Stomach (tissue), 9 donors: Measurements from ENCODE around the gene TET2. TPM values are rescaled to one million over a fixed set of nuclear protein-coding genes. Genes with fewer than 3 reads are reported as not detected.

Experiments used
- DNase-seq, 2 donors: peaks; one replicate each; pipeline versions ENCODE4 v3.0.0 to v3.0.0-alpha.2; 2013 to 2019
- H3K27ac ChIP-seq, 5 donors: fragments of 200-600 bp in 4 of 5; sonication (generic) in 4 of 5; one replicate each; pipeline ENCODE4 v1.5.1; 2013 to 2019; ENCODE audit warnings: mild to moderate bottlenecking in 1 of 5, moderate library complexity in 1 of 5
- H3K27me3 ChIP-seq, 3 donors: fragments of 200-600 bp; sonication (generic); one replicate each; pipeline ENCODE4 v1.5.1; 2017 to 2019; ENCODE audit warnings: mixed run types in 1 of 3
- H3K36me3 ChIP-seq, 4 donors: fragments of 200-600 bp; sonication (generic); 1 replicate in 3 of 4; 2 replicates in 1 of 4; pipeline ENCODE4 v1.5.1; 2016 to 2019
- H3K4me1 ChIP-seq, 4 donors: fragments of 200-600 bp; sonication (generic); one replicate each; pipeline ENCODE4 v1.5.1; 2016 to 2019
- H3K4me3 ChIP-seq, 4 donors: fragments of 200-600 bp; sonication (generic) in 3 of 4; one replicate each; pipeline ENCODE4 v1.5.1; 2016 to 2019; ENCODE audit warnings: mild to moderate bottlenecking in 1 of 4
- H3K9me3 ChIP-seq, 4 donors: fragments of 200-600 bp; sonication (generic); one replicate each; pipeline ENCODE4 v1.5.1; 2016 to 2019
- EP300 ChIP-seq: sonication (generic); formaldehyde crosslinking; IDR thresholded peaks from one replicate; pipeline ENCODE4 v1.6.1; 2017; ENCODE audit warnings: antibody characterized with exemption
- POLR2A ChIP-seq, 4 donors: fragments of 450-650 bp; IDR thresholded peaks; one replicate each; pipeline ENCODE4 v1.6.1; 2016; ENCODE audit warnings: antibody characterized with exemption in 4 of 4, control low read depth in 2 of 4, mild to moderate bottlenecking in 1 of 4, moderate library complexity in 1 of 4
- POLR2AphosphoS5 ChIP-seq, 3 donors: sonication (generic); formaldehyde crosslinking; IDR thresholded peaks; one replicate each; pipeline ENCODE4 v1.6.1; 2016; ENCODE audit warnings: antibody characterized with exemption in 3 of 3
- WGBS, 5 donors: extraction: QIAGEN DNeasy Blood & Tissue Kit in 3 of 5; methylation state at CpG; one replicate each; pipeline versions ENCODE4 v1.1.5 to v1.1.7; 2013 to 2018; 5-methylcytosine and 5-hydroxymethylcytosine counted together
- intact Hi-C: fragments of 100-400 bp; cut with DNase I; formaldehyde crosslinking; loops from one replicate; pipeline ENCODE4 v1.15.1; 2023; ENCODE audit warnings: low total_unique reads
- polyA plus RNA-seq, 3 donors: library from polyadenylated mRNA; stranded (reverse); fragments of 200-250 nt; gene quantifications; one replicate each; pipeline ENCODE4 v1.2.3, GENCODE V29; 2013
- total RNA-seq, 5 donors: library from RNA; depleted of rRNA; stranded (reverse); fragments of >200 nt; gene quantifications; one replicate each; pipeline versions ENCODE4 v1.1.0 to v1.2.3, GENCODE V29; 2014 to 2016
- TF ChIP-seq, protein P1 (sequence below), 7 experiments: fragments of 450-650 bp in 4 of 7; fragments of 200-600 bp in 3 of 7; sonication (generic) in 3 of 7; IDR thresholded peaks; one replicate each; pipeline ENCODE4 v1.5.1; 2016 to 2019; ENCODE audit warnings: antibody characterized with exemption in 7 of 7, control low read depth in 2 of 7, mild to moderate bottlenecking in 1 of 7
- donor health status: healthy with polysubstance abuse.
- donor health status: Bipolar disorder and iron deficiency.
- donor health status: healthy.

The TET2 gene
- total and polyA plus RNA-seq, 8 donors: 1.7 to 30.3 (median 21.7) TPM

DNA sequence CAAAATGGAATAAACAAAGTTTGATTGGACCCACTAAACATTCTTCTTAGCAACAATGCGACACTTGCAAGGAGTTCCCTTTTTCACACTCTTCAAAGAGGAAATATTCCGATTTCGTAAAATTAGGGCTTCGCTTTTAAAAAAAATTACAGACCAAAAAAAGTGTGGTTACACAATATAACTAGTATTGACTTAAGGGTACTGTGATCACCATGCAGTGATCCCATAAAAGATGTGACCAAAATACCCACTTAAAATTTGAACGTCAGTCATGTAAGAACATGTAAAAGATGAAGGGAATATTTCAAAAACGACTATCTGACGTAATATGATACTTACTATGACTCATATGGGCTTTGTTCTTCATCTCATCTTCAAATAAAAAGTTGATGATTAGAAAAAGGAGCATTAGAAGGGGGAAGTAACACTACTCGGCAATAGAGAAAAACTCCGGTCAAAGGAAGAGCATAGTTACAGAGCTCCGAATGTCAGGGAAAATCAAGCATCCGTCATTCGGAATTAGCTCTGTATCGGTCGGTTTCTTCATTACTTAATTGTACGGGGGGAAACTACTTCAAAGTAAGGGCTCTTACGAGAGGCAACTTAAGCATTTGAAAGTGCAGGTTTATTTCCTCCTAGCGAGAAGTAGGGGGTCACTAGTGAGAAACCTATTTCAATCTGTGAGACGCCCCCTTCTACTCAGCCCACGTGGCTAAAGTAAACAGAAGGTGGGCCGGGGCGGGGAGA lies 1.3 kb upstream of the TET2 start:
- H3K36me3 ChIP-seq: no peaks in the 10 kb centered on the region
- peak overlapping the region; percentile 75 to 93 (median 90) for H3K27ac ChIP-seq
- 43 to 56% (median 44%) methylated on average over 21 of the region's 21 CpGs for WGBS, 5 donors
- TF ChIP-seq POLR2AphosphoS5 (IDR thresholded peaks at IDR 0.05) (no peak), EP300 (no peak), POLR2A (IDR thresholded peaks at IDR 0.05) (no peak)
- TF ChIP-seq, protein P1, sequence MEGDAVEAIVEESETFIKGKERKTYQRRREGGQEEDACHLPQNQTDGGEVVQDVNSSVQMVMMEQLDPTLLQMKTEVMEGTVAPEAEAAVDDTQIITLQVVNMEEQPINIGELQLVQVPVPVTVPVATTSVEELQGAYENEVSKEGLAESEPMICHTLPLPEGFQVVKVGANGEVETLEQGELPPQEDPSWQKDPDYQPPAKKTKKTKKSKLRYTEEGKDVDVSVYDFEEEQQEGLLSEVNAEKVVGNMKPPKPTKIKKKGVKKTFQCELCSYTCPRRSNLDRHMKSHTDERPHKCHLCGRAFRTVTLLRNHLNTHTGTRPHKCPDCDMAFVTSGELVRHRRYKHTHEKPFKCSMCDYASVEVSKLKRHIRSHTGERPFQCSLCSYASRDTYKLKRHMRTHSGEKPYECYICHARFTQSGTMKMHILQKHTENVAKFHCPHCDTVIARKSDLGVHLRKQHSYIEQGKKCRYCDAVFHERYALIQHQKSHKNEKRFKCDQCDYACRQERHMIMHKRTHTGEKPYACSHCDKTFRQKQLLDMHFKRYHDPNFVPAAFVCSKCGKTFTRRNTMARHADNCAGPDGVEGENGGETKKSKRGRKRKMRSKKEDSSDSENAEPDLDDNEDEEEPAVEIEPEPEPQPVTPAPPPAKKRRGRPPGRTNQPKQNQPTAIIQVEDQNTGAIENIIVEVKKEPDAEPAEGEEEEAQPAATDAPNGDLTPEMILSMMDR (IDR thresholded peaks at IDR 0.05): no peak
- no peak for DNase-seq
- no peaks in the 10 kb centered on the region for H3K27me3 ChIP-seq
- H3K4me1 ChIP-seq: peaks cover 6 to 40% (median 29%) of the 10 kb centered on the region in 4 donors
- intact Hi-C loops: no loop called here
- H3K9me3 ChIP-seq: no peaks in the 10 kb centered on the region
- peak overlapping the region; percentile 77 to 88 (median 80) for H3K4me3 ChIP-seq

DNA sequence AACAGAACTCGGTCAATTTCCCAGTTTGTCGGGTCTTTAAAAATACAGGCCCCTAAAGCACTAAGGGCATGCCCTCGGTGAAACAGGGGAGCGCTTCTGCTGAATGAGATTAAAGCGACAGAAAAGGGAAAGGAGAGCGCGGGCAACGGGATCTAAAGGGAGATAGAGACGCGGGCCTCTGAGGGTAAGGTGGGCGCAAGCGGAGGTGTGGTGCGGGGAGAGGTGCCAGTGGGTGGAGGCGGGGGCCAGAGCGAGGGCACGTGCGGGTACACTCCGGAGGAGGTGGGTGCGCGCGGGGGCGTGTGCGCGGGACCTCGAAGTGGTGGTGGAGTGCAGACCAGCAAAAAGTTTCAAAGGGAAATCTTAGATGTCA lies 787 bp upstream of the TET2 start:
- Histone ChIP-seq H3K4me3 (peak overlapping the region; percentile 77 to 88 (median 80)), H3K36me3 (no peaks in the 10 kb centered on the region), H3K4me1 (peaks cover 6 to 45% (median 31%) of the 10 kb centered on the region in 4 donors), H3K27ac (peak overlapping the region; percentile 75 to 93 (median 90)), H3K27me3 (no peaks in the 10 kb centered on the region), H3K9me3 (no peaks in the 10 kb centered on the region)
- DNase-seq: no peak
- no peak for TF ChIP-seq POLR2AphosphoS5 (IDR thresholded peaks at IDR 0.05)
- TF ChIP-seq POLR2A (IDR thresholded peaks at IDR 0.05): no peak
- TF ChIP-seq EP300: no peak
- TF ChIP-seq, protein P1 (IDR thresholded peaks at IDR 0.05): no peak
- intact Hi-C loops: no loop called here
- WGBS, 5 donors: 1 to 2% (median 1%) methylated on average over 22 to 25 of the region's 25 CpGs

DNA sequence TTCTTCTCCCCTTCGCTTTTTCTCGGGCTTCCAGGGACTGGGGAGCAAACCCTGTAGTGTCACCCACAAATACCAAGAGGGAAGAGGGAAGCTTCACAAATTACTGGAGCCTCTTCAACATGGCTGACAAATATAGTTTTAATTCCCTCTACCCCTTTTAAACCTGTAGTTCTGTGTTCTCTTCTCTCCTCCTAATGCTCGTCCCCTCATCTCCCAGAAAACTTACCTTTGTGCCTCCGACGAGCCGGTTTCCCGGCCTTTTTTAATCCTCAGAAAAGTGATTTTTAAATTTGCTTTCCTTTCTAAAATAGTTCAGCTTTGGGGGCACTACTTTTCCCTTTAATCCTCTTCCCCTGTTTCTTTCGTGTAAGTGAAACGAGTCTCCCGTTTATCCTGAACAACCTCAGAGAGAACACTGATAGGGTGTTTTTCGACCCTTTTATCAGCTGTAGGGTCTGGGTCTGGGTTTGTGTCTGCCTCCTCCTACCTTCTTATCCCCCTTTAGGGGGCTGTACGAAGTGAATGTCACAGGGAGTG lies 408 bp downstream of the TET2 start:
- no peaks in the 10 kb centered on the region for H3K27me3 ChIP-seq
- peak overlapping the region; percentile 75 to 93 (median 90) for H3K27ac ChIP-seq
- DNase-seq: no peak
- peaks cover 6 to 53% (median 33%) of the 10 kb centered on the region in 4 donors for H3K4me1 ChIP-seq
- 0% methylated on average over 12 of the region's 12 CpGs for WGBS, 5 donors
- no peaks in the 10 kb centered on the region for H3K36me3 ChIP-seq
- intact Hi-C loops: no loop called here
- TF ChIP-seq POLR2A (IDR thresholded peaks at IDR 0.05) (no peak), POLR2AphosphoS5 (IDR thresholded peaks at IDR 0.05) (no peak), EP300 (no peak)
- TF ChIP-seq, protein P1 (IDR thresholded peaks at IDR 0.05): no peak
- no peaks in the 10 kb centered on the region for H3K9me3 ChIP-seq
- H3K4me3 ChIP-seq: peak overlapping the region; percentile 77 to 88 (median 80)

DNA sequence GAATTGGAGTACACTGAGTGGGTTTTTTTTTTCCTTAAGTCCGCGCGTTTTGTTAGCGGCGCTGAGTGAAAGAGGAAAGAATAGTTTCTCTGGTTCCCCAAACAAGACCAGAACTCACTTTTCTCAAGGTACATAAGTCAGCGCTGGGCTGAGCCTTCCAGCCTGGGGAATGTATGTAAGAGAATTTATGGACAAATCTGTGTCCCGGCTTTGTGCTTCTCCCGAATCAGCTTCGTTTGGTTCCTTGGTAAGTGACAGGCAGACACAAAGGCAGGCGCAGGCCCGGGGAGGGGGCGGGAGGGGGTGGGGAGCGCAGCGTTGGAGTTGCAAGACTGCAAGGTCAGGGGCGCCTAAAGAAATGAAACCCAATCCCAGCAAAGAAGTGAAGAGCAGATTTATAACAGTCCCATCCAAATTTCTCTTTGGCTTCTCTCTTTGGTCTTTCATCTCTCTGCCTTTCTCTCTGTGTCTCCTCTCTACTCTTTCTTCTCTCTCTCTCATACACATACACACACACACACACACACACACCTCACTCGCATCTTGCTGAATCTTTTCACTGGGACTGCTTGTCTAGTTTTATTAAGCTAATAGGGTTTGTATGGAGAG lies 981 bp downstream of the TET2 start:
- intact Hi-C loops: no loop called here
- peak; percentile 32 to 82 for DNase-seq
- Histone ChIP-seq H3K27ac (peak overlapping the region in 4 of 5 donors; percentile 84 to 93 (median 90)), H3K27me3 (no peaks in the 10 kb centered on the region), H3K9me3 (no peaks in the 10 kb centered on the region), H3K4me3 (peak overlapping the region; percentile 77 to 88 (median 80)), H3K36me3 (no peaks in the 10 kb centered on the region), H3K4me1 (peaks cover 6 to 57% (median 33%) of the 10 kb centered on the region in 4 donors)
- 0 to 1% (median 0%) methylated on average over 16 of the region's 16 CpGs for WGBS, 5 donors
- no peak for TF ChIP-seq POLR2AphosphoS5 (IDR thresholded peaks at IDR 0.05)
- TF ChIP-seq POLR2A (IDR thresholded peaks at IDR 0.05): no peak
- TF ChIP-seq, protein P1 (IDR thresholded peaks at IDR 0.05): no peak
- no peak for TF ChIP-seq EP300
